HG03196 (cell line): ENCODE data around the gene GOLGA2.

Experiments used
- ATAC-seq: cut with Tn5 transposase; IDR thresholded peaks from one replicate; pipeline ENCODE4 v1.9.1; 2021; ENCODE audit not compliant: unreplicated experiment

The GOLGA2 gene

DNA sequence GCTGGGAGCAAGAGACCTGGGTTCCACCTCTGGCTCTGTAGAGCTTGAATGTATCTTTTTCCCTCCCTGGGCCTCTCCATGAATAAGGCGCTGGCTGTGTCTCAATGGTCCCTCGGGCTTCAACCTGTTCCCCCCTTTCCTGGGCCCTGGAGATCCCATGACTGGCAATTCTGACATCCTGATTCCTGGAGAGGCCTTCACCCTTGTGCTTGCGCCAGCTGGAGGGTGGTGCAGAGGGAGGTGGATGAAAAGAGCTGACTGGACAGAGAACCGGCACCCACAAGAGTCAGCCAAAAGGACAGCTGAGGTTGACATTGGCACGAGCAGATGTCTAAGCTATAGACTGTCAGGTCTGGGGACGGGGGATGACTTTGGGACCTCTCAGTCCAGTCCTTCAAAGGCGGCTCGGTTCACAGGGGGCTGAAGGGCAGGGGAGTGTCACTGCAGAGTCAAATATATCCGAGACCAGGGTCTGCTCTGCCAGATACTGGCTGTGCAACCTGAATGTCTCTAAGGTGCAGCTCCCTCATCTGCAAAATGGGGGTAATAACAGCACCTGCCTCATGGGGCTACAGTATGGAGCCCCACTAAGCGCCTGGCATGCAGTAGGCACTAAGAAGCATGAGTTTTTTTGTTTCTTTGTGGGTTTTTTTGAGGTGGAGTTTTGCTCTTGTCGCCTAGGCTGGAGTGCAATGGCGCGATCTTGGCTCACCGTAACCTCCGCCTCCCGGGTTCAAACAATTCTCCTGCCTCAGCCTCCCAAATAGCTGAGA is 58.8 kb downstream of the GOLGA2 start:
- ATAC-seq, result no peak

DNA sequence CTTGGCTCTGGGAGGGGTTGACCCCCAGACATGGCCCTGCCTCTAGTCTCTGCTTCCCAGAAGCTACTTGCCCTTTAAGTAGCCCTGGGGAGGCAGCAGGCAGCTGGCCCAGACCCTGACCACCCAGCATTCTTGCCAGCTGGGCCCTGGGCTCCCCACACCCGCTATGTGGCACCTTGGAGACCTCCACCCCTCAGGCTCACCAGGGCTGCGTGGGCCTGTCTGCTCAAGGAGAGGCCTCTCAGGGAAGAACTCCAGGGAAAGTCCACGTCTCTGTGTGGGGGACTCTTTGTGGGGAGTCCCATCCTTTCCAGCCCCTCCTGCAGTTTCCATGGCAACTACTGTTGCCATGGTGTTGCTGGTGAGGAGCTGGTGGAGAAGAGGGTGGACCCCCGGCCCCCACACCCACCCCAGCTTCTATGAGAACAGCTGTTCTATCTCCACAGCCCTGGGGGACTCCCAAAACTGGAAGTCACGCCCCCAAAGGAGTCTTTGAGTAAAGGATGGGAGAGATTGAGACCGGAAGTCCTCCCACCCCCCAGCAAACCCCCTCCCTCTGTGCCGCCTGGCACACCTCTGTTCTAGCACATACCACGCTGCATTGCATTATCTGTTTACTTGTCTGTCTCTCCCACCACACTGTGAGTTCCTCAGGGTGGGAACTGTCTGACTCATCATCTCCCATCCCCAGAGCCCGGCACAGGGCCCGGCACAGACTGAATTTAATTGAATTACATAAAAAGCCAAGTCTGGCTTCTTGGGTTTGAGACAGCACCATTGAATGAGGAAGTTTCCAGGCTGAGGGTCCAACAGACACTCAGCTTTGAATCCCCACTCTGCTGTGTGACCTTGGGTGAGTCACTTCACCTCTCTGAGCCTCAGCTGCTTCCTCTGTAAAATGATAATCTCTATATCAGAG is 60.1 kb downstream of the GOLGA2 start:
- ATAC-seq, result no peak

DNA sequence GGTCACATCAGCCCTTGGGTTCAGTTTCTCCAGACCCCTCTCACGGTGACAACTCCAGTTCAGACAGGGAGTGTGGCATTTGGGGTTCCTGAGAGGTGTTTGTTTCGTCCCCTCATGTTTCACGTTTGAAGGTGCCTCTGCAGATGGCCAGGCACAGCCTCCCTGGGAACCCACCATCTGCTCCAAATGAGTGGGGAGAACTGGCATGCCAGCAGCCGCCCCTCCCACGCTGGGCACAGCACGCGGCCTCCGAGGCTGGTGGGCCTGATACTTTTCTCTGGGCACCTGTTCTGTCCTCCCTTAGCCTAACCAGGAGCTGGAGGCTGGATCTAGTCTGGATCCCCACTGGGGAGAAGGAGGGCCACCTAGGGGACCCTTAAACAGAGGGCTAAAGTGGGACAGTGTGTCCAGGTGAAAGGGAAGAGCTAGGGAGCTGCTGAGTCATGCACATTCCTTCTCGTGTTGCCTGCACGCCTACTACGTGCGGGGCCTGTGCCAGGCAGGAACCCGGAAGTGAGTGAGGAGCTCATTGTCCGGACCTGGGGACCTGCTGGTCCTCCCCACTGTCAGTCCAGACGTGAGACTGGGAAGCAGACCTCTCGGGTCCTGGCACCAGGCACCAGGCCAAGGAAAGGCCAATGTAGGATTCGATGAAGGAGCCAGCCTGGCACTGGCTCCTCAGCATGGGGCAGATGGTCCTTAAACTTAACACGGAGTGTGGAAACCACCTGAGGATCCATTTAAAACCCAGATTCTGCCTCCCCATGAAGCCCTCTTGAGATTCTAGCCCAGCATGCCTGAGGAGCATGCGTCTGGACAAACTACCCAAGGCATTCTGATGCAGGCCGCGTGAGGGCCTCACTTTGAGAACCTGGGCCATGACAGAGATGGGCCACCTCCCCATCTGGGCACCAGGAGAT is 61.0 kb downstream of the GOLGA2 start:
- no peak for ATAC-seq

DNA sequence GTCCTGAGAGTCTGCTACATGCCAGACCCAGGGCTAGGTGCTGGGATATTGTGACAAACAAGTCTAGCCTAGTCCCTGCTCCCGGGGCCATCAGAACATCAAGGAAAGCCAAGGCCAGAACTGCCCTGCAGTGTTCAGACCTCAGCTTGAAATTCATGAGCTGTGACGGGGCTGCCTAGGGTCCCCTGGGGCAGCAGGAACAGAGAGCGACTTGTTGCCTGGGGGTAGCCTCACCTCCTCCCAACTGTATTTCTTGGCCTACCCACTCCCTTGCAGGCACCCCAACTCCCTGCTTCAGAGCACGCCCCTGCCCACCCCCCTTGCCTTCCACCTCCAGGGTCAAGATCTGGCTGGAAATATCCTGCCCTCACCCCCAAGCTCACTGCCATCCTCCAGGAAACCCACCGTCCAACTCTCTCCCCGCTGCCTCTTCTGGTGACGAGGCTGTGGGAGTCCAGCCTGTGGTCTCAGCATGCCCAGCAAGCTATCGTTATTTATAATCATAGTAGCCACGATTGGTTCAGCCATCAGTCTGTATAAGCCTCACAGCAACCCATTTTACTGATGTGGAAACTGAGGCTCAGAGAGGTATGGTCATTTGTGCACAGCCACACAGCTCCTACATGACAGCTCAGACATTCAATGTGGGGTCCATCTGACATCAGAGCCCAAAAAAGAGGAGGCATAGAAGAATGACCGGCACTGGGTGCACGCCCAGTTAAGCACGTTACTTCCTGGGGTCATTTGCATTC is 61.9 kb downstream of the GOLGA2 start:
- no peak for ATAC-seq

DNA sequence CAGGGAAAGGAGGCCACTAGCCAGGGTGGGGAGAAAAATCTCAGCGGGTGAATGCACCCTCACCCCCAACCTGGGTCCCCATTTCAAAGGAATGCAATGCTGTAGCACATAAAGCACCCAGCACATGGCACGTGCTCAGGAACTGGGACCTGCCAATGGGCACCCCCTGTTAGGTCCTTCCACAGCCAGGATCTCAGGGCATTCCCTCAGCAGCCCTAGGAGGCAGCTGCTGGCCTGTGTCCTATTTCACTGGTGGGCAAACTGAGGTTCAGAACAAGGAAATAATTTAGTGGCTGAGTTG is 63.9 kb downstream of the GOLGA2 start:
- no peak for ATAC-seq

DNA sequence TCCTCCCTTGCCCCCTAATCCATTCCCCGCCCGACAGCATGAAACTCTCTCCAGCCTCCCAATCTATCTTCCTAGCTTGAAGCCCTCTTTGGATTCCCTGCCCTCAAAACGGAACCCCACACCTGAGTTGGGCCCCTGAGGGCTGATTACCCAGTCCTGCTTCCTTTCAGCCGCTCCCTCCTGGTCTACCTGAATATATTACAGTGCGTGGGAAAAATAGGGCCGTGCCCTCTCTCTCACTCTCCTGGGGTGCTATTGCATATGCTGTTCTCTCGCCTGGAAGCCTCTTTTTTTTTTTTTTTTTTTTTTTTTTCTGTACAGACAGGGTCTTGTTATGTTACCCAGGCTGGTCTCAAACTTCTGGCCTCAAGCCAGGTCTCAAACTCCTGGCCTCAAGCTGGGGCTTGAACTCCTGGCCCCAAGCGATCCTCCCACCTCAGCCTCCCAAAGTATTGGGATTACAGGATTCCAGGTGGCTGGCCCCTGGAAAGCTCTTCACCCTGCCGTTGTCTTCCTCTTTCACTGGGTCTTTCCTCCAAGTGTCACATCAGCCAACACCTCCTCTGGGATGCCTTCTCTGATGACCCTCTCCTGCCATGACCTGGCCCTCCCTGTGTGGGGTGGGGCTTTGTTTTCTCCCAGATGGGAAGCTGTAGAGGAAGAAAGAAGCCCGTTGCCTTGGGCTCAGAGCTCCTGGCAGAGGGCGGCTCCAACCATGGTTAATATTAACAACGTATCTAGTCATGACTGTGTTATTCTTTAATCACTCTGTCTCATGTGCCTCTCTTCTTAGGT is 64.4 kb downstream of the GOLGA2 start:
- ATAC-seq, result no peak

DNA sequence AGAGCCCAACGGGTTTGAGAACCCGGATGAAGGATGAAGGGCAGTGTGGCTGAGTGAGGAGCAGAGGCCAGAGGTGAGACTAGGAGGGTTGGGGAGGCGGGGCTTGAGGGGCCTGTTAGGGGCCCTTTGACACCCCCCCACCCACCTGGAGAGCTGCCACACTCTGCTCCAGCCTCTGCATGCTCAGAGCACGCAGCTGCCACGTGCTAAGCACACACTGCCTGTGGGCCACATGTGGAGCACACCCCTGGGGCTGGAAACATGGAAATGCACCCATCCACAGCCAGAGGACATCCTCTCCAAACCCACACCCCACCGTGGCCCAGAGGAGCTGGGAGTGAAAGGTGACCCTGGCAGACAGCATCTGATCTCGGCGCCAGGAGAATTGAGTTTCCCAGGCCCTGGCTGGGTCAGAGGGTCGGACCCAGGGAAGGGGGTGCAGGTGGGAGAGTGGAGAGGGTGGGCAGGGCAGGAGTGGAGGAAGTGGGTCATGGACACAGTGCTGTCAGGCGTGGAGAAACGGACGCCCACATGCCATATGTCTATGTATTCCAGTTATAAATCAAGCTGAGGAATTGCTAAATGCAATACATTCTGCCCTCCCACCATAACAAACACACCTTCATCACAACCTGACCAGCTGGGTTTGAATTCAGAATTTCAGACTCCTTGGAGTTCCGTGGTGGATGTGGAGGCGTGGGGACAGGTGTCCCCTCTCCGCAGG is 66.7 kb downstream of the GOLGA2 start:
- no peak for ATAC-seq

DNA sequence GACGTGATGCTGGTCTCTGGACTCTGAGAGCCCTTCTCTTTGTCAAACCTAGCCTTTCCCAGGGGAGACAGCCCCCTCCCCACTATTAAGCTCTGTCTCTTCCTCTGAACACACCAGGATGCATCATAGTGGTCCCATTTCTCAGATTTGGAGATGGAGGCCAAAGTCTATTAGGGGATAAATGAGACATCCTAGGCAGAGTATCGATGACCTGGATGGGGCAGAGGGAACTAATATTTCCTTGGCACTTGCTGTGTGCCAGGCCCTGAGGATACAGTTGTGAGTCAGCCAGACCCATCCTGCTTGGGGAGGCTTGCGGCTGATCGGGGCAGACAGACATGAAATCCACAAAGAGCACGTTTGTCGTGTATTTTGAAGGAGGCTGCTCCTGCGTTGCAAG is 67.4 kb downstream of the GOLGA2 start:
- ATAC-seq, result no peak

DNA sequence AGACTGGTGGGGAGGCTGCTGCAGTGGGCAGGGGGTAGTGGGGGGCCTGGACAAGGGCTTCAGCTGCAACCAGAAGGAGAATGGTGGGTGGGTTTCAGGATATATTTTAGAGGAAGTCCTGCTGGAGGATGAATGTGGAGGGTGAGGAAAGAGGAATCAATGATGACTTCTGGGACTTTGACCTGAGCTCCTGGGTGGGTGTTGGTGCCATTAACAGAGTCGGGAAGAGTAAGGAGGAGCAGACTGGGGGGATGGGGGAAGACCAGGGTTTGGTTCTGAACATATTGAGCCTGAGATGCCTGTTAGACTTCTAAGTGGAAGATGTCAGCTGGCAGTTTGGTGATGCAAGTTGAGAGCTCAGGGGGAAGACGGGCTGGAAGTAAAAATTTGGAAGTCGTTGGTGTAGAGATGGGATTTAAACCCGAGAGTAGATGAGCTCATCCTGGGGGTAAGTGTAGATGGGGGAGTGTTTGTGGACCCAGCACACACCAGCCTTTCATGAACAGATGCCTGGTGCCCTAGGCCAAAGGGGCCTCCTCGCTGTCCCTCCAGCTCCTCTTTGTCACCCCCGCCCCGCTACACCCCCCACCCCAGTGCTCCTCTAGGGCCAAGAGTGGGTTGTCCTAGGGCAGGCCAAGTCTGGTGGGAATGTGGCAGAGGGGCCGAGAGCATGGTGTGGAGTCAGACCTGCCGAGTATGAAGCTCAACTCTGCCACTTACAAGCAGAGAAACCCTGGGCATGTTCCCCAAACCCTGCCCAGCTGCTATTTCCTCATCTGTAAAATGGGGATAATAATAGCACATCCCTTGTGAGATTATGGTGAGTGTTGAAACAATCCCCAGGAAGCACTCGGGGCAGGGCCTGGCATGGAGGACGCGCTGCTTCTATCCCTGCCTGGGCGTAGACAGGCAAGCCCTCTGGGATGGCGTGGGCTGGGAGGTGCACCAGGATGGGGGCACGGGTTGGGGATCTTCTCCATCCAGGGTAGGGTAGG is 68.6 kb downstream of the GOLGA2 start:
- no peak for ATAC-seq

DNA sequence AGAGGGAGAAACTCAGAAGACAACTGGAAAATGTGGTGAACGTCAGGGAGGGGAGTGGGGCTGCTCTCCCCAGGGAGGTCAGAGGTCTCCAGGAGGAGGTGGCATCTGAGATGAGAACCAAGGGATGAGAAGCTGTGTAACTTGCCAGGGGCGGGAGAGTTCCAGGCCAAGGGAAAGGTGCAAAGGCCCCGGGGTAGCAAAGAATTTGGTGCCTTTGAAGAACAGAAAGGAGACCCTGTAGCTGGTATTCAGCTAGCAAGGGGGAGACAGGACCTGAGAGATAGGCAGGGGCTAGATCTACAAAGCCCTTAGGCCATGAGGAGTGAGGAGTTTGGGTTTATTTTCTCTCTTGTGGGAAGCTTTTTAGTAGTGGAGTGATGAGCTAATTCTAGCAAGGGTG is 69.3 kb downstream of the GOLGA2 start:
- ATAC-seq, result no peak
